HG02763 (cell line): ENCODE measurements around the gene LRRC26.
A peak's percentile ranks its signal among the peaks of the same experiment; 100 is the strongest.

Experiments used
- ATAC-seq: cut with Tn5 transposase; IDR thresholded peaks from one replicate; pipeline ENCODE4 v1.9.1; 2021; ENCODE audit warnings: mild to moderate bottlenecking, moderate library complexity; ENCODE audit not compliant: unreplicated experiment

LRRC26 gene

GRCh38 chr9:137157618-137158415 is 12.0 kb downstream of the LRRC26 start:
- ATAC-seq: no peak

GRCh38 chr9:137156567-137157375 is 13.1 kb downstream of the LRRC26 start:
- no peak for ATAC-seq

GRCh38 chr9:137152844-137153405 is 16.9 kb downstream of the LRRC26 start:
- ATAC-seq: no peak

GRCh38 chr9:137150617-137151457 is 19.0 kb downstream of the LRRC26 start:
- ATAC-seq: peak; percentile 48

- peak; percentile 22 for ATAC-seq
These were observed 19.8 kb downstream of the LRRC26 start for GRCh38 chr9:137149942-137150616.

- ATAC-seq: no peak
These were observed 20.5 kb downstream of the LRRC26 start for GRCh38 chr9:137149363-137149762.

GRCh38 chr9:137148661-137149060 is 21.2 kb downstream of the LRRC26 start:
- no peak for ATAC-seq

GRCh38 chr9:137148242-137148641 is 21.6 kb downstream of the LRRC26 start:
- ATAC-seq: no peak

GRCh38 chr9:137147793-137148160 is 22.1 kb downstream of the LRRC26 start:
- no peak for ATAC-seq

- ATAC-seq: no peak
These were observed 22.6 kb downstream of the LRRC26 start for GRCh38 chr9:137147091-137147792.

GRCh38 chr9:137146527-137146918 is 23.3 kb downstream of the LRRC26 start:
- ATAC-seq: no peak

- ATAC-seq: no peak
These were observed 23.9 kb downstream of the LRRC26 start for GRCh38 chr9:137145731-137146526.

- no peak for ATAC-seq
These were observed 26.4 kb downstream of the LRRC26 start for GRCh38 chr9:137143459-137143858.

GRCh38 chr9:137141976-137142936 is 27.6 kb downstream of the LRRC26 start:
- no peak for ATAC-seq

GRCh38 chr9:137141050-137141810 is 28.6 kb downstream of the LRRC26 start:
- ATAC-seq: no peak

- ATAC-seq: no peak
These were observed 29.5 kb downstream of the LRRC26 start for GRCh38 chr9:137140151-137141012.
